Measurements from ENCODE around the gene DPY30.

DNA sequence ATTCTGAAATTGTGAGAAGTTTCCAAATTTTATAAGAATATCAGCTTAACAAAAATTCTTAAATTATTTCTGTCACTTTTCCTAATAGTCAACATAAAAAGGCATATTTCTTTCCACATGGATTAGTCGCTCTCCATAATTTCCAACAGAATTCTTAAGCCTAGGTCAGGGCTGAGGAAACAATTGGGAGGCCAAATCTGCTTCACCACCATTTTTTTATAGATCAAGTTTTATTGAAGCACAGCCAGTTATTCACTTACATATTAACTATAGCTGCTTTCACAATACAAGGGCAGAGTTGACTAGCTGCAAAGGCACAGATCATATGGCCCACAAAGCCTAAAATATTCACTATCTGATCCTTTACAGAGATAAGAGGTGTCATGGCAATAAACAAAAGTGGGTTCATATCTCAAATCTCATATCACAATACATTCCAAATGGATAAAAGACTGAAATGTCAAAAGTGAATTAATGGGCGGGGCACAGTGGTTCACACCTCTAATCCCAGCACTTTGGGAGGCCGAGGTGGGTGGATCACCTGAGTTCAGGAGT is 47.5 kb downstream of the DPY30 start:
- TF ChIP-seq POLR2A (IDR thresholded peaks at IDR 0.05) (no peak), CTCF (IDR thresholded peaks at IDR 0.05) (no peak)

Measured in testis (tissue), 2 donors.